ENCODE results near the gene GDI2.

DNA sequence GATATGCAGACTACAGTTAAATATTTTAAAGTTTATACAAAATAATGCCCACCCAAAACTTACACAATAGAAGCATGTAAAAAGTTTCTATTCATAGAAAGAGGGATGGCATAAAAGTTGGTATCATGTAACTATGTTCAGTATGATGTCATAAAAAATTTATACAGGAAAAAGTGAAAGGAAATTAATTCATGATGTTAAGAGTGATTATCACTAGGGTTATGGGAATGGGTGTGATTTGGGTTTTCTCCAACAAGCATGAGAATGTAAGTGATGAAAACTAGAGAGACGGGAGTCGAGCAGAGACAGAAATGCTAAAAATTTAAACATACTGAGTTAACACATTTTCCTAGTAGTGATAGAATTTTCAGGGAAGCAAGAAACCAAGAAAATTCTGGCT, 52.7 kb downstream of the GDI2 start:
- no peak for TF ChIP-seq POLR2A (IDR thresholded peaks at IDR 0.05)
- TF ChIP-seq, protein P1, sequence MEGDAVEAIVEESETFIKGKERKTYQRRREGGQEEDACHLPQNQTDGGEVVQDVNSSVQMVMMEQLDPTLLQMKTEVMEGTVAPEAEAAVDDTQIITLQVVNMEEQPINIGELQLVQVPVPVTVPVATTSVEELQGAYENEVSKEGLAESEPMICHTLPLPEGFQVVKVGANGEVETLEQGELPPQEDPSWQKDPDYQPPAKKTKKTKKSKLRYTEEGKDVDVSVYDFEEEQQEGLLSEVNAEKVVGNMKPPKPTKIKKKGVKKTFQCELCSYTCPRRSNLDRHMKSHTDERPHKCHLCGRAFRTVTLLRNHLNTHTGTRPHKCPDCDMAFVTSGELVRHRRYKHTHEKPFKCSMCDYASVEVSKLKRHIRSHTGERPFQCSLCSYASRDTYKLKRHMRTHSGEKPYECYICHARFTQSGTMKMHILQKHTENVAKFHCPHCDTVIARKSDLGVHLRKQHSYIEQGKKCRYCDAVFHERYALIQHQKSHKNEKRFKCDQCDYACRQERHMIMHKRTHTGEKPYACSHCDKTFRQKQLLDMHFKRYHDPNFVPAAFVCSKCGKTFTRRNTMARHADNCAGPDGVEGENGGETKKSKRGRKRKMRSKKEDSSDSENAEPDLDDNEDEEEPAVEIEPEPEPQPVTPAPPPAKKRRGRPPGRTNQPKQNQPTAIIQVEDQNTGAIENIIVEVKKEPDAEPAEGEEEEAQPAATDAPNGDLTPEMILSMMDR (IDR thresholded peaks at IDR 0.05): no peak

Measured in adrenal gland (tissue), 5 donors.